ENCODE measurements around the gene EXD2. TPM values are rescaled to one million over a fixed set of nuclear protein-coding genes. Genes with fewer than 3 reads are reported as not detected.

EXD2 gene
- total RNA-seq, 1 donor from 2014 or later, result 21.0 TPM

- no peaks in the 10 kb centered on the region for H3K9me3 Mint-ChIP-seq (ENCODE audit: unreplicated experiment)
- no peaks in the 10 kb centered on the region for H3K4me1 Mint-ChIP-seq (ENCODE audit: unreplicated experiment)
- no peak overlapping the region for H3K27ac Mint-ChIP-seq (ENCODE audit: unreplicated experiment)
- no peak overlapping the region for H3K4me3 Mint-ChIP-seq (ENCODE audit: unreplicated experiment)
- no peaks in the 10 kb centered on the region for H3K36me3 Mint-ChIP-seq (ENCODE audit: low read depth, unreplicated experiment)
- H3K27me3 Mint-ChIP-seq (ENCODE audit: unreplicated experiment), result peaks cover 1% of the 10 kb centered on the region
- TF ChIP-seq CTCF (IDR thresholded peaks at IDR 0.05; ENCODE audit: unreplicated experiment), result no peak
- DNase-seq (ENCODE audit: low spot score), result no peak
Observed at GRCh38 chr14:69193721-69194120, 2.4 kb downstream of the EXD2 start.

- no peaks in the 10 kb centered on the region for H3K4me1 Mint-ChIP-seq (ENCODE audit: unreplicated experiment)
- no peak for TF ChIP-seq CTCF (IDR thresholded peaks at IDR 0.05; ENCODE audit: unreplicated experiment)
- H3K27ac Mint-ChIP-seq (ENCODE audit: unreplicated experiment), result no peak overlapping the region
- H3K36me3 Mint-ChIP-seq (ENCODE audit: low read depth, unreplicated experiment), result no peaks in the 10 kb centered on the region
- no peaks in the 10 kb centered on the region for H3K9me3 Mint-ChIP-seq (ENCODE audit: unreplicated experiment)
- no peak for DNase-seq (ENCODE audit: low spot score)
- no peaks in the 10 kb centered on the region for H3K27me3 Mint-ChIP-seq (ENCODE audit: unreplicated experiment)
- H3K4me3 Mint-ChIP-seq (ENCODE audit: unreplicated experiment), result no peak overlapping the region
Observed at GRCh38 chr14:69199786-69200185, 8.5 kb downstream of the EXD2 start.

- H3K4me3 Mint-ChIP-seq (ENCODE audit: unreplicated experiment), result no peak overlapping the region
- H3K27me3 Mint-ChIP-seq (ENCODE audit: unreplicated experiment), result peaks cover 2% of the 10 kb centered on the region
- no peaks in the 10 kb centered on the region for H3K9me3 Mint-ChIP-seq (ENCODE audit: unreplicated experiment)
- DNase-seq (ENCODE audit: low spot score), result no peak
- no peak for TF ChIP-seq CTCF (IDR thresholded peaks at IDR 0.05; ENCODE audit: unreplicated experiment)
- no peak overlapping the region for H3K27ac Mint-ChIP-seq (ENCODE audit: unreplicated experiment)
- H3K4me1 Mint-ChIP-seq (ENCODE audit: unreplicated experiment), result no peaks in the 10 kb centered on the region
- no peaks in the 10 kb centered on the region for H3K36me3 Mint-ChIP-seq (ENCODE audit: low read depth, unreplicated experiment)
Observed at GRCh38 chr14:69204753-69205152, 13.5 kb downstream of the EXD2 start.

- Mint-ChIP-seq H3K9me3 (ENCODE audit: unreplicated experiment) (no peaks in the 10 kb centered on the region), H3K4me1 (ENCODE audit: unreplicated experiment) (no peaks in the 10 kb centered on the region), H3K4me3 (ENCODE audit: unreplicated experiment) (no peak overlapping the region), H3K27me3 (ENCODE audit: unreplicated experiment) (peaks cover 2% of the 10 kb centered on the region), H3K27ac (ENCODE audit: unreplicated experiment) (no peak overlapping the region), H3K36me3 (ENCODE audit: low read depth, unreplicated experiment) (no peaks in the 10 kb centered on the region)
- no peak for TF ChIP-seq CTCF (IDR thresholded peaks at IDR 0.05; ENCODE audit: unreplicated experiment)
- DNase-seq (ENCODE audit: low spot score), result no peak
Observed at GRCh38 chr14:69207435-69208041, 16.2 kb downstream of the EXD2 start.

GRCh38 chr14:69208666-69209065, 17.4 kb downstream of the EXD2 start:
- DNase-seq (ENCODE audit: low spot score), result no peak
- no peaks in the 10 kb centered on the region for H3K9me3 Mint-ChIP-seq (ENCODE audit: unreplicated experiment)
- TF ChIP-seq CTCF (IDR thresholded peaks at IDR 0.05; ENCODE audit: unreplicated experiment), result no peak
- H3K4me3 Mint-ChIP-seq (ENCODE audit: unreplicated experiment), result no peak overlapping the region
- H3K27me3 Mint-ChIP-seq (ENCODE audit: unreplicated experiment), result peaks cover 2% of the 10 kb centered on the region
- H3K27ac Mint-ChIP-seq (ENCODE audit: unreplicated experiment), result no peak overlapping the region
- peaks cover under 1% of the 10 kb centered on the region for H3K36me3 Mint-ChIP-seq (ENCODE audit: low read depth, unreplicated experiment)
- no peaks in the 10 kb centered on the region for H3K4me1 Mint-ChIP-seq (ENCODE audit: unreplicated experiment)

Measured in endothelial cell (in vitro differentiated cells).